Hepatocyte (in vitro differentiated cells): ENCODE data around the gene MYO5C.

ENCODE experiments used
- EZH2phosphoT487 ChIP-seq: fragments of 200-600 bp; sonication (generic); IDR thresholded peaks from one replicate; pipeline ENCODE4 v1.6.1; 2018; ENCODE audit warnings: antibody characterized with exemption, mild to moderate bottlenecking, low read depth, moderate library complexity; ENCODE audit not compliant: unreplicated experiment, severe bottlenecking
- TF ChIP-seq, protein P1 (sequence below): fragments of 200-600 bp; sonication (generic); IDR thresholded peaks from 2 replicates; pipeline ENCODE4 v1.5.1; 2016; ENCODE audit warnings: antibody characterized with exemption, mild to moderate bottlenecking; ENCODE audit not compliant: poor library complexity

GRCh38 chr15:52288986-52289385 is 6.6 kb downstream of the MYO5C start:
- no peak for TF ChIP-seq EZH2phosphoT487
- TF ChIP-seq, protein P1, sequence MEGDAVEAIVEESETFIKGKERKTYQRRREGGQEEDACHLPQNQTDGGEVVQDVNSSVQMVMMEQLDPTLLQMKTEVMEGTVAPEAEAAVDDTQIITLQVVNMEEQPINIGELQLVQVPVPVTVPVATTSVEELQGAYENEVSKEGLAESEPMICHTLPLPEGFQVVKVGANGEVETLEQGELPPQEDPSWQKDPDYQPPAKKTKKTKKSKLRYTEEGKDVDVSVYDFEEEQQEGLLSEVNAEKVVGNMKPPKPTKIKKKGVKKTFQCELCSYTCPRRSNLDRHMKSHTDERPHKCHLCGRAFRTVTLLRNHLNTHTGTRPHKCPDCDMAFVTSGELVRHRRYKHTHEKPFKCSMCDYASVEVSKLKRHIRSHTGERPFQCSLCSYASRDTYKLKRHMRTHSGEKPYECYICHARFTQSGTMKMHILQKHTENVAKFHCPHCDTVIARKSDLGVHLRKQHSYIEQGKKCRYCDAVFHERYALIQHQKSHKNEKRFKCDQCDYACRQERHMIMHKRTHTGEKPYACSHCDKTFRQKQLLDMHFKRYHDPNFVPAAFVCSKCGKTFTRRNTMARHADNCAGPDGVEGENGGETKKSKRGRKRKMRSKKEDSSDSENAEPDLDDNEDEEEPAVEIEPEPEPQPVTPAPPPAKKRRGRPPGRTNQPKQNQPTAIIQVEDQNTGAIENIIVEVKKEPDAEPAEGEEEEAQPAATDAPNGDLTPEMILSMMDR: no peak
